ENCODE results near the gene TSPAN4. TPM values are rescaled to one million over a fixed set of nuclear protein-coding genes. Genes with fewer than 3 reads are reported as not detected.

Gene TSPAN4
- total and polyA plus RNA-seq, 10 donors: 32.1 to 140 (median 107) TPM

DNA sequence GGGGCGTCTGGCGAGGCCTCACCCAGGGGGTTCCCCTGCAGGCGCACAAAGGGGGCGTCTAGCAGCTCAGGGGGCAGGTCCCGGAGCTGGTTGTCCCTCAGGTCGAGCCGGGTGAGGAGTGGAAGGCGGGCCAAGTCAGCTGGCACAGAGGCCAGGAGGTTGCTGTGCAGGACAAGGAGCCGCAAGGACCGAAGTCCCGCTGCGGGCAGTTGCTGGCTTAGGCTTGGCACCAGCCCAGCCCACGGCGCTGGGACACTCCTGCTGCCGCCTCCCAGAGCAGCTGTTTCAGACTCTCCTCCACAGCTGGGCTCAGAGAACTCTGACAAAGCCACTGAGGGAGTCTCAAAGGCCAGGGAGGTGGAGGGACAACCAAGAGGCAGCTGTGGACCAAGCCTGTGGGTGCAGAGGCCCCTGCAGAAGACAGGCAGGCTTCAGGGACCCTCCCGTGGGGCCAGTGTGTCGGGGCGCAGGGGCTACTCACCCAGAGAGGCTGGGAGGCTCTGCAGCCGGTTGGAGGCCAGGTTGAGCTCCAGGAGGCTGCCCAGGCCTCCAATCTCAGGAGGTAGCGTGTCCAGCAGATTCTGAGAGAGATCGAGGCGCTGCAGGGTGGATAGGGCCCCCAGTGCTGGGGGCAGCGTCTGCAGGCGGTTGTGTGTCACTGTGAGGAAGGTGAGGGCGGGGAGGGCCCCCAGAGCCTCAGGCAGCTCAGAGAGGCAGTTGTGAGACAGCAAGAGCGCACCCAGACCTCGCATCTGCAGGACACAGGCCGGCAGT is 39.8 kb upstream of the TSPAN4 start:
- Histone ChIP-seq H3K9me3 (no peaks in the 10 kb centered on the region), H3K4me3 (no peak overlapping the region), H3K27me3 (replicated peaks in 1 of 7) (no peaks in the 10 kb centered on the region), H3K4me1 (peaks cover 12 to 65% (median 44%) of the 10 kb centered on the region in 6 donors), H3K27ac (no peak overlapping the region), H3K36me3 (peaks cover 0 to 42% (median 14%) of the 10 kb centered on the region in 6 donors)
- intact Hi-C loops (cut with DNase I; ENCODE audit: low total_unique reads): no loop called here
- WGBS, 5 donors: 92 to 96% (median 94%) methylated on average over 18 to 28 of the region's 28 CpGs
- TF ChIP-seq POLR2A (IDR thresholded peaks at IDR 0.05) (no peak), POLR2AphosphoS5 (IDR thresholded peaks at IDR 0.05) (peak in 1 of 3 donors; percentile 43)
- no peak for DNase-seq

DNA sequence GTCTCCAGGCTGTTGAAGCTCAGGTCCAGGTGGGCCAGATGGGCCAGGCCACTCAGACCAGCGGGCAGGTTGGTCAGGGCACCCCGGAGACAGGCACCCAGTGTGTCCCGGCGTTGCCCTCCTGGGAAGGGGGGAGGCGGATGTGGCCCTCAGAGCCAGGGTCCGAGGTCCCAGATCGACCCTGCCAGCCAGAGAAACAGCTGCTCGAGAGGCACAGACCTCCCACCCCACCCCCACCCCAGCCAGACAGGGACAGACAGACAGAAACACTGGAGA is 39.2 kb upstream of the TSPAN4 start:
- no peak overlapping the region for H3K4me3 ChIP-seq
- no peaks in the 10 kb centered on the region for H3K9me3 ChIP-seq
- no peak for DNase-seq
- intact Hi-C loops (cut with DNase I; ENCODE audit: low total_unique reads): no loop called here
- H3K27ac ChIP-seq: no peak overlapping the region
- WGBS, 5 donors: 91 to 97% (median 92%) methylated on average over 6 to 8 of the region's 8 CpGs; no CpG with 5 or more reads in 1 of the 5 donors
- TF ChIP-seq POLR2AphosphoS5 (IDR thresholded peaks at IDR 0.05) (no peak), CTCF (IDR thresholded peaks at IDR 0.05 in 8 of 11, conservative IDR thresholded peaks at IDR 0.05 in 3 of 11) (no peak), POLR2A (IDR thresholded peaks at IDR 0.05) (no peak)
- no peaks in the 10 kb centered on the region for H3K27me3 ChIP-seq (replicated peaks in 1 of 7)
- peaks cover 17 to 66% (median 46%) of the 10 kb centered on the region in 6 donors for H3K4me1 ChIP-seq
- H3K36me3 ChIP-seq: peaks cover 0 to 42% (median 14%) of the 10 kb centered on the region in 6 donors

- intact Hi-C loops (cut with DNase I; ENCODE audit: low total_unique reads): no loop called here
- Histone ChIP-seq H3K9me3 (no peaks in the 10 kb centered on the region), H3K36me3 (peaks cover 0 to 42% (median 14%) of the 10 kb centered on the region in 6 donors), H3K4me1 (peaks cover 20 to 68% (median 48%) of the 10 kb centered on the region in 6 donors), H3K4me3 (peak overlapping the region in 7 of 8 donors; percentile 62 to 88 (median 71)), H3K27ac (peak overlapping the region in 7 of 8 donors; percentile 89 to 97 (median 93)), H3K27me3 (replicated peaks in 1 of 7) (no peaks in the 10 kb centered on the region)
- DNase-seq: peak; percentile 87
- TF ChIP-seq POLR2AphosphoS5 (IDR thresholded peaks at IDR 0.05) (peak in 1 of 3 donors; percentile 43), CTCF (IDR thresholded peaks at IDR 0.05 in 8 of 11, conservative IDR thresholded peaks at IDR 0.05 in 3 of 11) (no peak)
- WGBS, 5 donors: 54 to 72% (median 58%) methylated on average over 13 to 26 of the region's 26 CpGs
Observed at GRCh38 chr11:803770-804598, 38.7 kb upstream of the TSPAN4 start.

GRCh38 chr11:804599-804964 is 38.1 kb upstream of the TSPAN4 start:
- Histone ChIP-seq H3K4me1 (peaks cover 20 to 69% (median 48%) of the 10 kb centered on the region in 6 donors), H3K36me3 (peaks cover 0 to 36% (median 13%) of the 10 kb centered on the region in 6 donors), H3K27me3 (replicated peaks in 1 of 7) (no peaks in the 10 kb centered on the region), H3K4me3 (peak overlapping the region; percentile 58 to 88 (median 67)), H3K27ac (peak overlapping the region; percentile 89 to 97 (median 93)), H3K9me3 (no peaks in the 10 kb centered on the region)
- intact Hi-C loops (cut with DNase I; ENCODE audit: low total_unique reads): no loop called here
- no peak for TF ChIP-seq CTCF (IDR thresholded peaks at IDR 0.05 in 8 of 11, conservative IDR thresholded peaks at IDR 0.05 in 3 of 11)
- DNase-seq: no peak
- 2 to 17% (median 5%) methylated on average over 2 to 18 of the region's 18 CpGs for WGBS, 5 donors

Measured in spleen (tissue), 11 donors.